ENCODE results near the gene LCE3A. TPM values are rescaled to one million over a fixed set of nuclear protein-coding genes. Genes with fewer than 3 reads are reported as not detected.
"Not testable (repeated sequence)": the region's sequence is repeated elsewhere in the genome, so short reads cannot be mapped to it uniquely, and the experiment has no call there.

The LCE3A gene
- total and polyA plus RNA-seq, 12 donors, result not detected

DNA sequence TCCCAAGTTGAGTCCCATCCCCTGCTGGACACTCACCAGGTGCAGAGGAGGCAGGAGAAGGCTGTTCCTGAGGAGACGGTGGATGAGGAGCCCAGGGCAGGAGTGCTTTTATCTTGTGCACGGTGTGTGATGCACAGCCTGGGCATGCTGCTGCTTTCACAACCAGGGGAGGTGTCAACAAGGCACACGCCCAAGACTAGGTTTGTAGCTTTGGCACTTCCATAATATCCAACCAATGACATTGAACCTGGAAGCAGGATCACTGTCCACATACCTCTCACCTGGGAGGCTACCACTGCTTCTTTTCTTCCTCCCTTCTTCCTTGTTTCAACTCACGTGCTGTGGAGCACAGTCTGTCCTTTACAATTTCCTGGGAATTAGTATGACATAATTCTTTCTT is 42.5 kb downstream of the LCE3A start, which contains the start of gene LCE3D:
Gene LCE3D (minus strand): TSS at position 84 of the 400 bp plus-strand sequence. CDS start 580 bp downstream, outside the sequence.
- Histone ChIP-seq H3K36me3 (replicated peaks in 1 of 2) (no peaks in the 10 kb centered on the region), H3K4me1 (replicated peaks in 1 of 2) (no peaks in the 10 kb centered on the region), H3K9me3 (replicated peaks in 1 of 3) (no peaks in the 10 kb centered on the region), H3K4me3 (no peak within 1 kb of the TSS), H3K27me3 (no peaks in the 10 kb centered on the region), H3K27ac (no peak within 1 kb of the TSS)
- no peak for DNase-seq
- TF ChIP-seq CTCF (IDR thresholded peaks at IDR 0.05) (no peak), POLR2A (IDR thresholded peaks at IDR 0.05) (no peak)
- 51 to 69% (median 64%) methylated on average over 4 of the region's 4 CpGs for WGBS, 4 donors
- intact Hi-C loops (cut with DNase I), result no loop called here

DNA sequence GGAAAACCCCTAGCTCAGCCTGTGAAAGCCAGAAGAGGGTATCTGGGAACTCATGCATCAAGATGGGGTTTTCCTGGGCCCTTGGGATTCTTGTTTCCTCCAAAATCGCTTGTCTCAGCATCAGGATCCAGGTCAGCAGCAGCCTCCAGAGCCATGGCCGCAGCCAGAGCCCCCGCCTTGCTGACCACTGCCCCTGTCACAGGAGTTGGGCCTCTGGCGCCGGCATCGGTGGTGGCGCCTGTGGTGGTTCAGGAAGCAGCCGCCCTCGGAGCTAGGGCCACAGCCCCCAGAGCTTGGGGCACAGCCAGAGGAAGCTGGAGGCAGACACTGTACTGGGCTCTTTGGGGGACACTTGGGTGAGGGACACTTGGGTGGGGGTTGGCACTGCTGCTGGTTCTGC is 43.4 kb downstream of the LCE3A start:
- H3K36me3 ChIP-seq (replicated peaks in 1 of 2); intact Hi-C loops (cut with DNase I); DNase-seq; H3K4me3 ChIP-seq; H3K27me3 ChIP-seq; H3K4me1 ChIP-seq (replicated peaks in 1 of 2); H3K9me3 ChIP-seq (replicated peaks in 1 of 3); H3K27ac ChIP-seq: not testable (repeated sequence)
- 82 to 90% (median 87%) methylated on average over 8 to 9 of the region's 9 CpGs; no CpG with 5 or more reads in 1 of the 4 donors for WGBS, 4 donors

DNA sequence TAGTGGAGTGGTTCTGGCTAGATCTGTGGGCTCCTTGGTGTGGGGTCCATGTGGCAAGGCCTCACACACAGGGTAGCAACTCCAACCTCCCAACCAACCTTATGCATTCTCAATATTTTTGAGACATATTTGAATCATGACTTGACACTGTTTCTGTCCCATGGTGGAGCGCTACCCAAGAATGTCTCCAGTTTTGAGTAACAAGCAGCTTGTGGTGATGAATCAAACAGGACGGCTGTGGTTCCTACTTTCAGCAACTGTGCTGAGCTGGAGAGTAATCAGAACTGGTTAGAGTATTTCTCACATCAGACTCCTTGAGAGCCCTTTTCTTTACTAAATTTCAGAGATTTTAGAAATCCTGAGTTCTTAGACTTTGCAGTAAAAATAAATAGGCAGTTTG is 45.7 kb downstream of the LCE3A start:
- TF ChIP-seq CTCF (IDR thresholded peaks at IDR 0.05), result no peak
- TF ChIP-seq POLR2A (IDR thresholded peaks at IDR 0.05), result no peak
- WGBS, 4 donors, result 74 to 88% (median 81%) methylated on average over 2 of the region's 2 CpGs
- Histone ChIP-seq H3K27me3 (no peaks in the 10 kb centered on the region), H3K4me1 (replicated peaks in 1 of 2) (no peaks in the 10 kb centered on the region), H3K4me3 (no peak overlapping the region), H3K36me3 (replicated peaks in 1 of 2) (no peaks in the 10 kb centered on the region), H3K9me3 (replicated peaks in 1 of 3) (no peaks in the 10 kb centered on the region), H3K27ac (no peak overlapping the region)
- DNase-seq, result no peak
- intact Hi-C loops (cut with DNase I), result no loop called here

Small RNAs within 50 kb of the gene (small RNA-seq; reads per million reads assigned to genes)
- 0 reads per million in 2 donors for gene LCE3A
- gene LCE3B, result 0 reads per million in 2 donors

Other genes starting within 250 kb of the LCE3A start
- gene CRNN, start 208.8 kb downstream of the LCE3A start, total RNA-seq, result not detected
- gene CRNN, start 208.8 kb downstream of the LCE3A start, polyA plus RNA-seq, result 1 to 10 TPM in 2 of 3 donors, not detected in 1; 1.0 to 2.1 TPM
- gene LCE5A, start 112.3 kb downstream of the LCE3A start, total RNA-seq, result not detected
- gene LCE5A, start 112.3 kb downstream of the LCE3A start, polyA plus RNA-seq, result not detected
- gene CRCT1, start 108.6 kb downstream of the LCE3A start, total RNA-seq, result not detected
- not detected for gene CRCT1, start 108.6 kb downstream of the LCE3A start, polyA plus RNA-seq
- not detected for gene LCE3E, start 56.3 kb downstream of the LCE3A start, total RNA-seq
- not detected for gene LCE3E, start 56.3 kb downstream of the LCE3A start, polyA plus RNA-seq
- gene LCE3D, start 42.6 kb downstream of the LCE3A start, total RNA-seq, result not detected
- not detected for gene LCE3D, start 42.6 kb downstream of the LCE3A start, polyA plus RNA-seq
- not detected for gene LCE3C, start 22.9 kb downstream of the LCE3A start, total RNA-seq
- not detected for gene LCE3C, start 22.9 kb downstream of the LCE3A start, polyA plus RNA-seq
- not detected for gene LCE3B, start 9.3 kb downstream of the LCE3A start, total RNA-seq
- not detected for gene LCE3B, start 9.3 kb downstream of the LCE3A start, polyA plus RNA-seq
- not detected for gene LCE2D, start 40.3 kb upstream of the LCE3A start, total RNA-seq
- not detected for gene LCE2D, start 40.3 kb upstream of the LCE3A start, polyA plus RNA-seq
- not detected for gene LCE2C, start 52.2 kb upstream of the LCE3A start, total RNA-seq
- not detected for gene LCE2C, start 52.2 kb upstream of the LCE3A start, polyA plus RNA-seq
- gene LCE2B, start 63.0 kb upstream of the LCE3A start, total RNA-seq, result not detected
- not detected for gene LCE2B, start 63.0 kb upstream of the LCE3A start, polyA plus RNA-seq
- gene LCE2A, start 75.2 kb upstream of the LCE3A start, total RNA-seq, result not detected
- not detected for gene LCE2A, start 75.2 kb upstream of the LCE3A start, polyA plus RNA-seq
- not detected for gene LCE4A, start 85.1 kb upstream of the LCE3A start, total RNA-seq
- gene LCE4A, start 85.1 kb upstream of the LCE3A start, polyA plus RNA-seq, result not detected
- gene KPRP, start 134.9 kb upstream of the LCE3A start, total RNA-seq, result not detected
- gene KPRP, start 134.9 kb upstream of the LCE3A start, polyA plus RNA-seq, result not detected
- gene LCE1F, start 152.0 kb upstream of the LCE3A start, total RNA-seq, result not detected
- gene LCE1F, start 152.0 kb upstream of the LCE3A start, polyA plus RNA-seq, result not detected
- gene LCE1E, start 163.2 kb upstream of the LCE3A start, total RNA-seq, result not detected
- not detected for gene LCE1E, start 163.2 kb upstream of the LCE3A start, polyA plus RNA-seq
- gene LCE1D, start 173.6 kb upstream of the LCE3A start, total RNA-seq, result not detected
- gene LCE1D, start 173.6 kb upstream of the LCE3A start, polyA plus RNA-seq, result not detected
- gene LCE1C, start 183.5 kb upstream of the LCE3A start, total RNA-seq, result not detected
- not detected for gene LCE1C, start 183.5 kb upstream of the LCE3A start, polyA plus RNA-seq
- not detected for gene LCE1B, start 188.9 kb upstream of the LCE3A start, total RNA-seq
- gene LCE1B, start 188.9 kb upstream of the LCE3A start, polyA plus RNA-seq, result not detected
- not detected for gene LCE1A, start 204.4 kb upstream of the LCE3A start, total RNA-seq
- gene LCE1A, start 204.4 kb upstream of the LCE3A start, polyA plus RNA-seq, result not detected
- not detected for gene LCE6A, start 219.8 kb upstream of the LCE3A start, total RNA-seq
- not detected for gene LCE6A, start 219.8 kb upstream of the LCE3A start, polyA plus RNA-seq
- gene LCE7A, start 236.9 kb upstream of the LCE3A start, total RNA-seq, result not detected
- gene LCE7A, start 236.9 kb upstream of the LCE3A start, polyA plus RNA-seq, result not detected

Data from adrenal gland (tissue), 12 donors.